Ishikawa (cell line): Measurements from ENCODE around the gene NCKAP1.

ENCODE experiments used
- CEBPB ChIP-seq: IDR thresholded peaks from 2 replicates; pipeline ENCODE4 v1.6.1; 2012
- CREB1 ChIP-seq: IDR thresholded peaks from 2 replicates; pipeline ENCODE4 v1.6.1; 2012; ENCODE audit warnings: low read depth
- EGR1 ChIP-seq: IDR thresholded peaks from 2 replicates; pipeline ENCODE4 v1.6.1; 2012
- EP300 ChIP-seq: IDR thresholded peaks from 2 replicates; pipeline ENCODE4 v1.6.1; 2012; ENCODE audit warnings: borderline replicate concordance
- FOXM1 ChIP-seq: IDR thresholded peaks from 2 replicates; pipeline ENCODE4 v1.6.1; 2012; ENCODE audit warnings: low read depth, borderline replicate concordance
- NFIC ChIP-seq: IDR thresholded peaks from 2 replicates; pipeline ENCODE4 v1.6.1; 2012
- RAD21 ChIP-seq: IDR thresholded peaks from 2 replicates; pipeline ENCODE4 v1.6.1; 2012; ENCODE audit warnings: low read depth
- TAF1 ChIP-seq: IDR thresholded peaks from 2 replicates; pipeline ENCODE4 v1.6.1; 2012; ENCODE audit warnings: low read depth, mild to moderate bottlenecking
- TCF12 ChIP-seq: IDR thresholded peaks from 2 replicates; pipeline ENCODE4 v1.6.1; 2012; ENCODE audit warnings: low read depth
- TEAD4 ChIP-seq: IDR thresholded peaks from 2 replicates; pipeline ENCODE4 v1.6.1; 2012
- YY1 ChIP-seq: IDR thresholded peaks from 2 replicates; pipeline ENCODE4 v1.6.1; 2012; ENCODE audit warnings: low read depth
- ZBTB7A ChIP-seq: IDR thresholded peaks from 2 replicates; pipeline ENCODE4 v1.6.1; 2012; ENCODE audit warnings: low read depth
- TF ChIP-seq, protein P1 (sequence below): IDR thresholded peaks from 2 replicates; pipeline ENCODE4 v1.6.1; 2012
- TF ChIP-seq, protein P2 (sequence below): IDR thresholded peaks from 2 replicates; pipeline ENCODE4 v1.6.1; 2012
- TF ChIP-seq, protein P3 (sequence below): IDR thresholded peaks from 2 replicates; pipeline ENCODE4 v1.6.1; 2012; ENCODE audit warnings: low read depth, mild to moderate bottlenecking

Gene NCKAP1

DNA sequence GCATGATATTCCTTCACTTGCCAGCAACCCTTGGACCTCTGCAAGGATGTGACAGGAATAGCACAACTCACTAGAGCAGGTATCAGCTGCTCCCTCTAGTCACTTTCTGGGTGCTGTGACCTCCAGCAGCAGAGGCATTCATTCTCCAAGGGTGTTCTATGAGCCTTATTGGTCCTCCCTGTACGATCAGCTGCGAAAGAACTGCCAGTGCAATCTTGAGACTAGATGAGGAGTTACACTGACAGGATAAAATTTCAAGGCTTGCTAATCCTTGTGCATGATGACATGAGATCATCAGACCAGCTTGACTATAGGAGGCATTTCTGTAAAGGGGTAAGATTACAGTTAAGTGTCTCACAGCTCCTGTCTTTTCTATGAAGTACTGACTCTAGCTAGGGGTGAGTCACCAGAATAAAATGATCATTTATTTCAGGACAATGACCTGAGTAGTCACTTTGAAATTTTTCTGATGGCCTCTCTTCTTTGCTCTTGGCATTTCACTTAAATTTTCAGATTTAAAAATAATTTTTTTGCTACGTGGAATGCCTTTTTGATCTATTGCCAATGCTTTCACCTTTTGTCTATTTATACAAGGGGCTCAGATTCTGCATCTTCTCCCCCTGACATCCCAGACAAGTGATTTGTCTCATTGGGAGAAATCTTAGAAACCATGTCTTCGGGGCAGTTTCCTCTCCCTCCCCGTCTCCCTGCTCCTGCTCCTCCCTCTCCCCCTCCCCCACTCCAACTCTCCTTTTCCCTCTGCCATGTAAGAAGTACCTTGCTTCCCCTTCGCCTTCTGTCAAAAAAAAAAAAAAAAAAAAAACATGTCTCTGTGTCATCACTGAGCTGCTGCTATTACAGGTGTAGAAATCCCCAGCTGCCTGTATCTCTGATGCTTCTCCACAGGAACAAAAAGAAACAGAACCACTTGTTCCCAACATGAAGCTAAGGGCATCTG lies 122.6 kb downstream of the NCKAP1 start:
- TF ChIP-seq, protein P1, sequence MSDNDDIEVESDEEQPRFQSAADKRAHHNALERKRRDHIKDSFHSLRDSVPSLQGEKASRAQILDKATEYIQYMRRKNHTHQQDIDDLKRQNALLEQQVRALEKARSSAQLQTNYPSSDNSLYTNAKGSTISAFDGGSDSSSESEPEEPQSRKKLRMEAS, result no peak
- peak; percentile 46; the same call in 1 of the 2 replicates for TF ChIP-seq TEAD4
- no peak for TF ChIP-seq NFIC
- TF ChIP-seq, protein P2, sequence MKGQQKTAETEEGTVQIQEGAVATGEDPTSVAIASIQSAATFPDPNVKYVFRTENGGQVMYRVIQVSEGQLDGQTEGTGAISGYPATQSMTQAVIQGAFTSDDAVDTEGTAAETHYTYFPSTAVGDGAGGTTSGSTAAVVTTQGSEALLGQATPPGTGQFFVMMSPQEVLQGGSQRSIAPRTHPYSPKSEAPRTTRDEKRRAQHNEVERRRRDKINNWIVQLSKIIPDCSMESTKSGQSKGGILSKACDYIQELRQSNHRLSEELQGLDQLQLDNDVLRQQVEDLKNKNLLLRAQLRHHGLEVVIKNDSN, result no peak
- TF ChIP-seq TCF12, result no peak
- no peak for TF ChIP-seq CREB1
- TF ChIP-seq EP300, result peak; percentile 53; the same call in 1 of the 2 replicates
- TF ChIP-seq ZBTB7A, result no peak

DNA sequence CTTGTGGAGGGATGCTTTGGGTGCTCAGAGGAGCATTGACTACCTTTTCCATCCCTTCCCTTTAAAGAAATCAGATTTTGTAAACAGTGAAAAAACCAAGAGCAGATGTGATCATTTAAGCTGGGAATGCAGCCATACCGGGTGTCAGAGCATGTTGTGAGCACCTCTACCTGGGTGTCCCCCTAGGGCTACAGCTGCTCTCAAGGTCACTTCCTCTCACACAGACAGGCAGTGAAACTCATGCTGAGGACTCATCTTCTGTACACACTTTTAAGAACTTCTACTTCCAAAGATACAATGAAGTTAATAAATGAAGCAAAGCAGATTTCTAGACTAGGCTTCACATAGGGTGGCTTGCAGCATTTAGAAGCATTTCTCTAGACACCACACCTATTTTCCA lies 123.4 kb downstream of the NCKAP1 start:
- TF ChIP-seq RAD21 (no peak), TEAD4 (no peak), TCF12 (no peak), FOXM1 (no peak), CEBPB (no peak), EGR1 (no peak), EP300 (no peak), YY1 (no peak), CREB1 (no peak), TAF1 (no peak), NFIC (no peak), ZBTB7A (no peak)
- TF ChIP-seq, protein P3, sequence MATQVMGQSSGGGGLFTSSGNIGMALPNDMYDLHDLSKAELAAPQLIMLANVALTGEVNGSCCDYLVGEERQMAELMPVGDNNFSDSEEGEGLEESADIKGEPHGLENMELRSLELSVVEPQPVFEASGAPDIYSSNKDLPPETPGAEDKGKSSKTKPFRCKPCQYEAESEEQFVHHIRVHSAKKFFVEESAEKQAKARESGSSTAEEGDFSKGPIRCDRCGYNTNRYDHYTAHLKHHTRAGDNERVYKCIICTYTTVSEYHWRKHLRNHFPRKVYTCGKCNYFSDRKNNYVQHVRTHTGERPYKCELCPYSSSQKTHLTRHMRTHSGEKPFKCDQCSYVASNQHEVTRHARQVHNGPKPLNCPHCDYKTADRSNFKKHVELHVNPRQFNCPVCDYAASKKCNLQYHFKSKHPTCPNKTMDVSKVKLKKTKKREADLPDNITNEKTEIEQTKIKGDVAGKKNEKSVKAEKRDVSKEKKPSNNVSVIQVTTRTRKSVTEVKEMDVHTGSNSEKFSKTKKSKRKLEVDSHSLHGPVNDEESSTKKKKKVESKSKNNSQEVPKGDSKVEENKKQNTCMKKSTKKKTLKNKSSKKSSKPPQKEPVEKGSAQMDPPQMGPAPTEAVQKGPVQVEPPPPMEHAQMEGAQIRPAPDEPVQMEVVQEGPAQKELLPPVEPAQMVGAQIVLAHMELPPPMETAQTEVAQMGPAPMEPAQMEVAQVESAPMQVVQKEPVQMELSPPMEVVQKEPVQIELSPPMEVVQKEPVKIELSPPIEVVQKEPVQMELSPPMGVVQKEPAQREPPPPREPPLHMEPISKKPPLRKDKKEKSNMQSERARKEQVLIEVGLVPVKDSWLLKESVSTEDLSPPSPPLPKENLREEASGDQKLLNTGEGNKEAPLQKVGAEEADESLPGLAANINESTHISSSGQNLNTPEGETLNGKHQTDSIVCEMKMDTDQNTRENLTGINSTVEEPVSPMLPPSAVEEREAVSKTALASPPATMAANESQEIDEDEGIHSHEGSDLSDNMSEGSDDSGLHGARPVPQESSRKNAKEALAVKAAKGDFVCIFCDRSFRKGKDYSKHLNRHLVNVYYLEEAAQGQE, result no peak
- TF ChIP-seq, protein P1, result no peak
- TF ChIP-seq, protein P2, result no peak

DNA sequence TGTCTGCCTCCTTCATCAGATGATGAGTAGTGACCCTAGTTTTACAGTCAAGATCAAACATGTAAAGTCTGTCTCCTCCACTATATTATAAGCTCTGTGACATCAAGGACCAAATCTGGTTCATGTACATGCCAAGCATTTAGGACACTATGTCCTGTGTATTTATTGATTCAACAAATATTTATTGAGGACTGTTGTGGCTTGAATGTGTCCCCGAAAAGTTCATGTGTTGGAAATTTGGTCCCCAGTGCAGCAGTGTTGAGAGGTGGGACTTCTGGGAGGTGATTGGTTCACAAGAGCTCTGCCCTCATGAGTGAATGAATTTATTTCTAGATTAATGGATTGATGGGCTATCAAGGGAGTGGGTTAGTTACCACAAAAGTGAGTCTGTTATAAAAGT lies 125.2 kb downstream of the NCKAP1 start:
- TF ChIP-seq NFIC (no peak), FOXM1 (no peak), ZBTB7A (no peak)
- TF ChIP-seq, protein P1, result no peak

DNA sequence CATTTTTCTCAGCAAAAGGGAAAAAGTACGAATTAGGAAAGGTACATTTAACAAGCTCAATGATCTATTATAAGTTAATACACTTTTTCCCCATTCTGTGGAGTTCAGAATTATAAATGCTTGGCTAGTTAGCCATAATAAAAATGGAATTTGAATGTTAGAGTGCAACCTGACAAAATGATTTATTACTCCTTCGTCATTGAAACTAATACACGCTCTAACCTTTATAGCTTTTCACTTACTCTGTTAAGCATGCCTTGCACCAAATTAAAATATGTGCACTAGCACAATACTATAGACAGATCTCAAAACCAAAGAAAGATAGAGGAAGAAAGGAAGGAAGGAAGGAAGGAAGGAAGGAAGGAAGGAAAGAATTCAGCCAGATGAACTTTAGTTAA lies 125.7 kb downstream of the NCKAP1 start:
- TF ChIP-seq TAF1, result no peak
- no peak for TF ChIP-seq EP300
- TF ChIP-seq TCF12, result no peak
- no peak for TF ChIP-seq FOXM1
- TF ChIP-seq RAD21, result no peak
- TF ChIP-seq, protein P2, result no peak

DNA sequence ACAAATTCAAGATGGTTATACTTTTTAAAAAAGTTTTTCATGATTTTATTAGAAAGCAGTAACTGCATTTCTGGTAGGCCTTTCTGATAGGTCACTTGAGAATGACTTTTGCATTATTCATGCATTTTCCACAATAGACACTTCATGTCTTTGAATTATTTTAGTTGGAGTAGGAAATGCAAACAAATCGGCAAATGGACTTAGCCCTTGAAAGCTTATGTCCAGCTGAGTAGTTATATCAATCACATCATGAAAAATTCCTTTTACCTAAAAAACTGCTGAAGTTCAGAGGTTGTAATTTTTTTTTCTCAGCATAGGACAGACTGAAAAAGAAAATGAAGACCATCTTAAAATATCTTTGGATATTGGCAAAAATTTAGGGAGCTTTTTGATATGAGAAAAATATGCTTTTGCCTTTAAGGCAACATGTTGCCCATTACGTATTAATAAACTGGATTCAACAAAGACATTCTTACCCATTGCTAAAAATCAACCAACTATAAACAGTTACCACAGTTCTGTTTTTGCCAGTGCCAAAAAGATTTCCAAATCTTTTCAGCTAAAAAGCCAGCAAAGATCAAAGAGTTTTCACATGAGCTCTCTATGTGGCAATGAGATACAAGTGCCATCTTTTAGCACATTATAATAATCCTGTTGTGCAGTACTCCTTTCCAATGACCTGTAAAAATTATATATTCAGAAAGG lies 126.3 kb downstream of the NCKAP1 start:
- TF ChIP-seq CEBPB (no peak), NFIC (peak; percentile 33; the same call in 1 of the 2 replicates)

DNA sequence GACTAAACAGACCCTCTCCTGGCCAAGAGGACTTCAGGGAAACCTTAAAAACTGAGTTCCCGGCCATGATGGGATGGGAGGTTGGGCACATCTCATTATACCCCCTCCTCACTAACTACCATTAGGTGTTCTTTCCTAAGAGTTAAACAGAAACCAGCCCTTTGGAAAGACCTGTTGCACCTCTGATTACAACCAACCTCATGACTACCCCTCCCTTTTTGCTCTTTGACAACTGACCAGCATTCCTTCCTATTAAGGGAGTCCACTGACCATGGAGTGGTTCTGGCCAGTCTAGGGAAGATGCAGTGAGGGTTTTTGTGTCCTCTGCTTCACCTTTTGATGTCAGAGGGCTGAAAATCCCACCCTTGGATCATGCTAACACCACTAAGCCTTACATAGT lies 127.3 kb downstream of the NCKAP1 start:
- TF ChIP-seq, protein P1, result no peak
- TF ChIP-seq EGR1 (no peak), FOXM1 (no peak)
